Colonic mucosa (tissue), 4 donors: ENCODE data around the gene TRA2B. TPM values are rescaled to one million over a fixed set of nuclear protein-coding genes. Genes with fewer than 3 reads are reported as not detected.

Experiments used
- DNase-seq: peaks from one replicate; pipeline ENCODE4 v3.0.0-alpha.2; 2020
- H3K27ac ChIP-seq: fragments of 200-600 bp; one replicate; pipeline ENCODE4 v1.8.0; 2021
- H3K27me3 ChIP-seq: fragments of 200-600 bp; one replicate; pipeline ENCODE4 v1.8.0; 2021
- H3K36me3 ChIP-seq: fragments of 200-600 bp; one replicate; pipeline ENCODE4 v1.8.0; 2021
- H3K4me1 ChIP-seq: fragments of 200-600 bp; one replicate; pipeline ENCODE4 v1.8.0; 2021; ENCODE audit warnings: mild to moderate bottlenecking
- H3K4me3 ChIP-seq: fragments of 200-600 bp; one replicate; pipeline ENCODE4 v1.8.0; 2021
- H3K9ac ChIP-seq, 2 donors: one replicate each; pipeline ENCODE4 v1.7.0; 2013; ENCODE audit warnings: control low read depth in 2 of 2, low read depth in 2 of 2, low read length in 2 of 2
- H3K9me3 ChIP-seq: fragments of 200-600 bp; one replicate; pipeline ENCODE4 v1.8.0; 2021
- CTCF ChIP-seq: fragments of 200-600 bp; IDR thresholded peaks from one replicate; pipeline ENCODE4 v1.8.0; 2022; ENCODE audit warnings: antibody characterized with exemption, mild to moderate bottlenecking
- intact Hi-C: fragments of 100-400 bp; cut with DNase I; formaldehyde crosslinking; loops from one replicate; pipeline ENCODE4 v1.14.1; 2022
- total RNA-seq, 2 donors: library from RNA; stranded (reverse); fragmentation: NEBNext Ultra II Directional in 1 of 2; extraction: Animal tissue kit (Norgen Biotek cat#: 25700) in 1 of 2; gene quantifications; one replicate each; pipeline ENCODE4 v1.2.1, GENCODE V29; 2021
- donor health status: healthy.
- donor health status: DM: no; HTN: no; CAD: no.
- donor health status: DM: no; HTN: no; CAD: no.

The TRA2B gene
- 100 to 1,000 TPM in 1 of 2 donors, 10 to 100 TPM in 1; 98.8 to 140 TPM for total RNA-seq

- Histone ChIP-seq H3K27me3 (no peaks in the 10 kb centered on the region), H3K9me3 (no peaks in the 10 kb centered on the region), H3K4me1 (peaks cover 6% of the 10 kb centered on the region), H3K4me3 (peak within 1 kb of the TSS; percentile 94), H3K36me3 (no peaks in the 10 kb centered on the region), H3K27ac (peak within 1 kb of the TSS; percentile 100), H3K9ac (peak within 1 kb of the TSS; percentile 100)
- no peak for TF ChIP-seq CTCF
- peak; percentile 99 for DNase-seq
- intact Hi-C loops: no loop called here
Observed at GRCh38 chr3:185937689-185938374, at the start of gene TRA2B. Gene TRA2B, minus strand, starts transcription at chr3:185938014. Its CDS starts 154 bp downstream, at chr3:185937860.

GRCh38 chr3:185986198-185986777 lies 48.5 kb upstream of the TRA2B start:
- H3K9me3 ChIP-seq: no peaks in the 10 kb centered on the region

GRCh38 chr3:185984203-185984602 lies 46.4 kb upstream of the TRA2B start:
- no peak overlapping the region for H3K27ac ChIP-seq
- intact Hi-C loops: loop anchor here (5.0 kb wide), 1 partner anchor 553 kb away; no protein-coding TSS in a partner anchor
- no peaks in the 10 kb centered on the region for H3K4me1 ChIP-seq
- no peaks in the 10 kb centered on the region for H3K27me3 ChIP-seq
- no peak overlapping the region for H3K9ac ChIP-seq
- no peak for TF ChIP-seq CTCF
- no peaks in the 10 kb centered on the region for H3K36me3 ChIP-seq
- H3K4me3 ChIP-seq: no peak overlapping the region
- no peak for DNase-seq
- H3K9me3 ChIP-seq: no peaks in the 10 kb centered on the region

More at GRCh38 chr3:185986198-185986777, 48.5 kb upstream of the TRA2B start:
- Histone ChIP-seq H3K4me3 (no peak overlapping the region), H3K4me1 (no peaks in the 10 kb centered on the region), H3K27ac (no peak overlapping the region), H3K9ac (no peak overlapping the region), H3K36me3 (no peaks in the 10 kb centered on the region), H3K27me3 (no peaks in the 10 kb centered on the region)
- no peak for DNase-seq
- intact Hi-C loops: no loop called here
- TF ChIP-seq CTCF: no peak

GRCh38 chr3:185983495-185984141 lies 45.8 kb upstream of the TRA2B start:
- intact Hi-C loops: loop anchor here (2.0 to 5.0 kb wide), 2 partner anchors 257 to 554 kb away; no protein-coding TSS in a partner anchor
- peak; percentile 81 for DNase-seq
- no peaks in the 10 kb centered on the region for H3K9me3 ChIP-seq

More at GRCh38 chr3:185983495-185984141, 45.8 kb upstream of the TRA2B start:
- TF ChIP-seq CTCF: peak; percentile 88
- Histone ChIP-seq H3K27me3 (no peaks in the 10 kb centered on the region), H3K36me3 (no peaks in the 10 kb centered on the region), H3K9ac (no peak overlapping the region), H3K4me3 (no peak overlapping the region), H3K27ac (no peak overlapping the region), H3K4me1 (no peaks in the 10 kb centered on the region)
